Coronary artery (tissue), 2 donors: Measurements from ENCODE around the gene GABBR1.
"Not testable (repeated sequence)": the region's sequence is repeated elsewhere in the genome, so short reads cannot be mapped to it uniquely, and the experiment has no call there.

Experiments
- DNase-seq: peaks from one replicate; pipeline ENCODE4 v3.0.0-alpha.2; 2017; ENCODE audit warnings: low spot score
- H3K27ac ChIP-seq, 2 donors: fragments of 200-600 bp; sonication (generic); one replicate each; pipeline ENCODE4 v1.5.1; 2016 to 2019
- H3K4me3 ChIP-seq: fragments of 200-600 bp; sonication (generic); 2 replicates; pipeline ENCODE4 v1.5.1; 2016; ENCODE audit warnings: mild to moderate bottlenecking, moderate library complexity
- CTCF ChIP-seq: fragments of 200-600 bp; sonication (generic); IDR thresholded peaks from one replicate; pipeline ENCODE4 v1.5.1; 2019; ENCODE audit warnings: antibody characterized with exemption

The GABBR1 gene

GRCh38 chr6:29665942-29666825, 33.2 kb upstream of the GABBR1 start:
- H3K27ac ChIP-seq, result no peak overlapping the region
- no peak for TF ChIP-seq CTCF

DNA sequence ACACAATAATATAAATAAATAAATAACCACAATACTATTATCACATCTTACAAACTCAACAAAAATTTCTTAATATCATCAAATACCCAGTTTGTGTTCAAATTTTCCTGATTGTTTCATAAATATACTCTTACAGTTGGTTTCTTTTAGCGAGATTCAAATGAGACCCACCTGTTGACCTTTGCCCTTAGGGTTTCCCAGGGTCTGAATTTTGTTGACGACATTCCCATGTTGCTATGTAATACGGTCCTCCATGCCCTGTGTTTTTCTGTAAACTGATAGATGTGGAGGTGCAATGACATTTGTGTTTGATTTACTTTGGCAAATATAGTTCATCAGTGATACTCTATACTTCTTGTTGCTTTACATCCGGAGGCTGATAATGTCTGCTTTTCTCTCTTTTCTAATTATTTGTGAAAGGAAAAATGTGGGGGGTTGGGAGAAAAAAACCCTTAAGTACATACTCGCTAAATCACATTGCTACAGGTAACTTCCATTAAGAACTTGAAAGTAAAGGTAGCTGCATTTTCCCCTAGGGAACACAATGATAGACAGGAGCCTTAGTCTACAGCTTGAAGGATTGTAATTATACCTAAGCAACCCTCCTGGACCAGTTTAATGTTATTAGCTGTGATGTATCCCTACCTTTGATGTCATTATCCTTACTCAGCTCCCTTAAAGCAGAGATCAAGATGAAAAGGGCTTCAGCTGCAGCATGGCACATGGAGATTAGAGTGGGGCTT, 30.5 kb upstream of the GABBR1 start:
- Histone ChIP-seq H3K4me3 (no peak overlapping the region), H3K27ac (no peak overlapping the region)
- no peak for DNase-seq
- TF ChIP-seq CTCF, result no peak

More at GRCh38 chr6:29665942-29666825, 33.2 kb upstream of the GABBR1 start:
- no peak for DNase-seq
- no peak overlapping the region for H3K4me3 ChIP-seq

- H3K27ac ChIP-seq, H3K4me3 ChIP-seq, DNase-seq: not testable (repeated sequence)
Observed at GRCh38 chr6:29661502-29662141, 28.6 kb upstream of the GABBR1 start.

DNA sequence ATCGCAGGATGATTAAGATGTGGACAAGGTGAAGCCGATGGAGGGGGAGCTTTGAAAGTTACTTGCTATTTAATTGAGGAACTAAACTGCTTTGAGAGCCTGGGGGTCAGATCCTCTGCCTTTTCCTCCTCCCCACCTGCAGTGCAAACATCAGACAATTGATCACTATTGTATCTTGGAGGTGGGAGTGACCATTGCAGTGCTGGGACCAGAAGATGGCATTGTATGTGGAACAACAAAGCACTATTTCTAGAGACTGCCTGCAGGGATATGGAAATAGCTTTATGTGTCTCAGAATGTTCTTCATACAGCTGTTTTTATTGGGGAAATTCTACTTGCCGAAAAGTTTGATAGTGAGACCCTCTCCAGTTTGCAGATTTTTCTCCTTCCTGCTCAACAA, 28.1 kb upstream of the GABBR1 start:
- no peak for DNase-seq
- no peak overlapping the region for H3K4me3 ChIP-seq
- H3K27ac ChIP-seq, result no peak overlapping the region
- no peak for TF ChIP-seq CTCF

DNA sequence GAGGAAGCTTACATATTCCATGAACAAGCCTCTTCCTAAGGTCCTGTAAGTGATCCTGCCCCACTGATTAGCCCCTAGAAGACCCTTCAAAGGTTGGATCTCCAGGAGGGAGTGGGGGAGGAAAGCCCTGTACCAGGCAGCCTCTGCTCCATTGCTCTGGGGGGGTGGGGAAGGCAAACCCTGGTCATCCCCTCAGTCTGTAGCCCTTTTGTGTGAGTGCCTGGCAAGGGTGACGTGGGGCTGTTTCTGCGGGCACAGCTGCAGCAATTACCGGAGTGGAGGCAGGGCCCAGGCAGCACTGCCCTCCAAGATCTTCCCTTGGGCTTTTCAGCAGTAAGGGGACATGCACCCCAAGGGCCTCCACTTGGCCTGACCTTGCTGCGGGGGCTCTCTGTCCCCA, 23.8 kb upstream of the GABBR1 start, which contains the start of gene MOG:
Gene MOG, plus strand, starts transcription at position 295 of the 400 bp plus-strand sequence. CDS start 118 bp downstream, outside the sequence.
- H3K27ac ChIP-seq, result peak within 1 kb of the TSS; percentile 27 to 46
- TF ChIP-seq CTCF, result no peak
- no peak within 1 kb of the TSS for H3K4me3 ChIP-seq
- DNase-seq, result no peak

- Histone ChIP-seq H3K27ac (peak overlapping the region; percentile 27 to 46), H3K4me3 (no peak overlapping the region)
- DNase-seq, result no peak
- no peak for TF ChIP-seq CTCF
Observed at GRCh38 chr6:29656157-29656556, 23.2 kb upstream of the GABBR1 start.

DNA sequence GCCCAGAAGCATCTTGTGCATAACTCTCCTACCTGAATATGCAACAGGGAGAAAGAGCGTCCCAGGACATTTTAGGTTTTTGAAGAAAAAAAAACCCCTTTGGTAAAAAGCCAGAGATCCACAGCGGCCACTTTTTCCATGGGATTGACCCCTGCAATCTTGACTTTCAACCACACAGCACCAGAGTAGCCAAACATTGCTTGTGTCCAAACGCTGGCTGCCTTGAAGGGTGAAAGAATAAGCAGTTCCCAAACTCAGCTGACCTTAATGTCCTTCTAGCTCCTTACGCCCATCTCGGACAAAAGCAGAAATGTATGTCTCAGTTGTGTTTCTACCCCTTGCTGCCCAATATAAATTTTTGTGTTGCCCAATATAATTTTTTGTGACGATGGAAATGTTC, 22.7 kb upstream of the GABBR1 start:
- Histone ChIP-seq H3K27ac (peak overlapping the region in 1 of 2 donors; percentile 27), H3K4me3 (no peak overlapping the region)
- DNase-seq, result no peak
- no peak for TF ChIP-seq CTCF
